HepG2 (cell line): ENCODE data around the gene MAP3K5. TPM values are rescaled to one million over a fixed set of nuclear protein-coding genes. Genes with fewer than 3 reads are reported as not detected.

ENCODE experiments used
- ATAC-seq: fragments of 200-7000 bp; cut with Tn5 transposase; 3 replicates; pipeline ENCODE4 v1.9.1; 2020; ENCODE audit warnings: mild to moderate bottlenecking, moderate library complexity
- BruUV-seq: library from RNA; stranded (reverse); fragments of 400-500 nt; replicated peaks from 2 replicates; lab custom pipeline; 2021; lab: Mats Ljungman, UMichigan
- CTCF ChIA-PET: fragments of 300-600 bp; formaldehyde crosslinking; extraction: SDS; loops from one replicate; lab custom pipeline; 2021; ENCODE audit warnings: low total read pairs, inconsistent platforms, low intra/inter-chr PET ratio; lab: Yijun Ruan, JAX
- POLR2A ChIA-PET: fragments of 350-600 bp; sonication (Branson Sonifier 250); formaldehyde crosslinking; loops from one replicate; lab custom pipeline; 2020; ENCODE audit warnings: antibody characterized with exemption, inconsistent platforms; lab: Yijun Ruan, JAX
- DNase-seq: peaks from one replicate; pipeline ENCODE4 v3.0.0-alpha.2; 2015; ENCODE audit warnings: low spot score
- FAIRE-seq: peaks from 3 replicates; lab custom pipeline; 2011; peaks lifted over from hg19 to GRCh38; lab: Jason Lieb, UNC
- H2AFZ ChIP-seq: one replicate; pipeline ENCODE4 v1.6.1; 2011; ENCODE audit warnings: low read length, inconsistent platforms
- H3K27ac ChIP-seq: fragments of 300-600 bp; 3 replicates; pipeline ENCODE4 v1.8.0; 2011; ENCODE audit warnings: mixed run types, mild to moderate bottlenecking, mixed read lengths, low read length, inconsistent platforms; ENCODE audit not compliant: insufficient read depth; ENCODE audit errors: extremely low read length
- H3K27me3 ChIP-seq, 2 experiments: fragments of 200-600 bp in 1 of 2; 2 replicates in 1 of 2; 3 replicates in 1 of 2; pipeline versions ENCODE4 v1.6.0 to v1.8.0; 2011; ENCODE audit warnings: low read length in 2 of 2, mild to moderate bottlenecking in 2 of 2, moderate library complexity in 2 of 2, inconsistent platforms in 1 of 2; ENCODE audit not compliant: insufficient read depth in 2 of 2, control insufficient read depth in 1 of 2
- H3K36me3 ChIP-seq, 2 experiments: fragments of 200-600 bp in 1 of 2; replicated peaks in 1 of 2; 2 replicates in 1 of 2; 3 replicates in 1 of 2; pipeline versions ENCODE4 v1.5.1 to v1.8.0; 2011; ENCODE audit warnings: low read length in 2 of 2, inconsistent platforms in 1 of 2; ENCODE audit not compliant: insufficient read depth in 2 of 2, control insufficient read depth in 1 of 2
- H3K4me1 ChIP-seq: 2 replicates; pipeline ENCODE4 v1.5.1; 2012; ENCODE audit warnings: low read length, inconsistent platforms; ENCODE audit not compliant: insufficient read depth
- H3K4me2 ChIP-seq: 2 replicates; pipeline ENCODE4 v1.6.0; 2011; ENCODE audit warnings: low read depth, low read length, inconsistent platforms
- H3K4me3 ChIP-seq, 3 experiments: fragments of 200-600 bp in 1 of 3; sonication (generic), shearing (Covaris generic) in 1 of 3; replicated peaks in 1 of 3; 2 replicates each; pipeline ENCODE4 v1.5.1; 2011 to 2016; ENCODE audit warnings: low read length in 3 of 3, inconsistent platforms in 2 of 3, low read depth in 2 of 3, mild to moderate bottlenecking in 2 of 3, control low read depth in 1 of 3, mixed read lengths in 1 of 3; ENCODE audit not compliant: insufficient read depth in 1 of 3
- H3K79me2 ChIP-seq: one replicate; pipeline ENCODE4 v1.6.1; 2011; ENCODE audit warnings: low read length, inconsistent platforms; ENCODE audit not compliant: insufficient read depth
- H3K9ac ChIP-seq: 2 replicates; pipeline ENCODE4 v1.6.0; 2011; ENCODE audit warnings: mild to moderate bottlenecking, low read depth, low read length, inconsistent platforms; ENCODE audit not compliant: insufficient read depth
- H3K9me3 ChIP-seq: 2 replicates; pipeline ENCODE4 v1.5.1; 2012; ENCODE audit warnings: mild to moderate bottlenecking, low read length
- H4K20me1 ChIP-seq: 2 replicates; pipeline ENCODE4 v1.6.0; 2011; ENCODE audit warnings: inconsistent platforms, mild to moderate bottlenecking, low read length, moderate library complexity; ENCODE audit not compliant: insufficient read depth
- ATF4 ChIP-seq, 2 experiments: fragments of 450-650 bp in 1 of 2; sonication (generic) in 1 of 2; formaldehyde crosslinking; IDR thresholded peaks; 2 replicates each; pipeline versions ENCODE4 v1.5.0 to v1.8.0; 2020 to 2022; ENCODE audit warnings: mild to moderate bottlenecking in 1 of 2, missing genetic modification reagents in 1 of 2
- KMT2A ChIP-seq: sonication (generic); formaldehyde crosslinking; IDR thresholded peaks from 2 replicates; pipeline ENCODE4 v1.4.0; 2020; ENCODE audit warnings: missing genetic modification reagents
- TFAP4 ChIP-seq: sonication (generic); IDR thresholded peaks from 2 replicates; pipeline ENCODE4 v1.6.1; 2016; ENCODE audit warnings: low read depth, borderline replicate concordance
- ZBTB3 ChIP-seq: sonication (generic); formaldehyde crosslinking; IDR thresholded peaks from 2 replicates; pipeline ENCODE4 v1.4.0; 2020; ENCODE audit warnings: low read depth, mild to moderate bottlenecking, moderate library complexity, missing genetic modification reagents, borderline replicate concordance
- ZEB1 ChIP-seq: IDR thresholded peaks from 2 replicates; pipeline ENCODE4 v1.6.1; 2012; ENCODE audit warnings: mild to moderate bottlenecking, low read depth, inconsistent platforms; ENCODE audit not compliant: insufficient replicate concordance
- ZNF382 ChIP-seq: sonication (generic); formaldehyde crosslinking; IDR thresholded peaks from 2 replicates; pipeline ENCODE4 v1.5.0; 2020; ENCODE audit warnings: missing genetic modification reagents, mild to moderate bottlenecking, borderline replicate concordance
- WGBS: methylation state at CpG from one replicate; pipeline ENCODE4 v1.1.6; 2017; ENCODE audit warnings: low lambda C conversion rate; 5-methylcytosine and 5-hydroxymethylcytosine counted together
- in situ Hi-C: cut with HindIII; loops from 2 replicates; pipeline ENCODE4 v1.10.0; 2017; ENCODE audit warnings: low pct_unique_long_range_greater_than_20kb; ENCODE audit not compliant: extremely low pct_ligation_motif_present
- intact Hi-C: fragments of 100-400 bp; cut with micrococcal nuclease; formaldehyde crosslinking; loops from one replicate; pipeline ENCODE4 v1.10.0; 2022; ENCODE audit not compliant: unreplicated experiment
- polyA plus RNA-seq, 8 experiments: library from polyadenylated mRNA; depleted of rRNA in 3 of 8; stranded (reverse) in 7 of 8; unstranded in 1 of 8; fragments of >200 nt; fragmentation: Illumina TruSeq in 4 of 8; extraction: Trizol in 4 of 8; gene quantifications; 2 replicates each; pipeline versions ENCODE4 v1.2.1 to v1.2.3, GENCODE V29; 2011 to 2016; ENCODE audit warnings: low read depth in 4 of 8, missing spikeins in 1 of 8, mixed read lengths in 1 of 8; ENCODE audit not compliant: insufficient read depth in 1 of 8
- total RNA-seq, 5 experiments: library from RNA; depleted of rRNA; stranded (reverse); fragments of >200 nt; fragmentation: Illumina TruSeq; extraction: Trizol; gene quantifications; 2 replicates each; pipeline ENCODE4 v1.2.3, GENCODE V29; 2016; ENCODE audit warnings: low read depth in 1 of 5
- TF ChIP-seq, protein P1 (sequence below): sonication (generic); formaldehyde crosslinking; IDR thresholded peaks from 2 replicates; pipeline ENCODE4 v1.4.0; 2020; ENCODE audit warnings: missing genetic modification reagents
- TF ChIP-seq, protein P2 (sequence below): IDR thresholded peaks from 2 replicates; pipeline ENCODE4 v1.6.1; 2016

MAP3K5 gene
- total and polyA plus RNA-seq, 2 of the 13 experiments (the other 11 are each of a cell fraction or from before 2014, with no cell fraction given), result not detected

- TF ChIP-seq, protein P1, sequence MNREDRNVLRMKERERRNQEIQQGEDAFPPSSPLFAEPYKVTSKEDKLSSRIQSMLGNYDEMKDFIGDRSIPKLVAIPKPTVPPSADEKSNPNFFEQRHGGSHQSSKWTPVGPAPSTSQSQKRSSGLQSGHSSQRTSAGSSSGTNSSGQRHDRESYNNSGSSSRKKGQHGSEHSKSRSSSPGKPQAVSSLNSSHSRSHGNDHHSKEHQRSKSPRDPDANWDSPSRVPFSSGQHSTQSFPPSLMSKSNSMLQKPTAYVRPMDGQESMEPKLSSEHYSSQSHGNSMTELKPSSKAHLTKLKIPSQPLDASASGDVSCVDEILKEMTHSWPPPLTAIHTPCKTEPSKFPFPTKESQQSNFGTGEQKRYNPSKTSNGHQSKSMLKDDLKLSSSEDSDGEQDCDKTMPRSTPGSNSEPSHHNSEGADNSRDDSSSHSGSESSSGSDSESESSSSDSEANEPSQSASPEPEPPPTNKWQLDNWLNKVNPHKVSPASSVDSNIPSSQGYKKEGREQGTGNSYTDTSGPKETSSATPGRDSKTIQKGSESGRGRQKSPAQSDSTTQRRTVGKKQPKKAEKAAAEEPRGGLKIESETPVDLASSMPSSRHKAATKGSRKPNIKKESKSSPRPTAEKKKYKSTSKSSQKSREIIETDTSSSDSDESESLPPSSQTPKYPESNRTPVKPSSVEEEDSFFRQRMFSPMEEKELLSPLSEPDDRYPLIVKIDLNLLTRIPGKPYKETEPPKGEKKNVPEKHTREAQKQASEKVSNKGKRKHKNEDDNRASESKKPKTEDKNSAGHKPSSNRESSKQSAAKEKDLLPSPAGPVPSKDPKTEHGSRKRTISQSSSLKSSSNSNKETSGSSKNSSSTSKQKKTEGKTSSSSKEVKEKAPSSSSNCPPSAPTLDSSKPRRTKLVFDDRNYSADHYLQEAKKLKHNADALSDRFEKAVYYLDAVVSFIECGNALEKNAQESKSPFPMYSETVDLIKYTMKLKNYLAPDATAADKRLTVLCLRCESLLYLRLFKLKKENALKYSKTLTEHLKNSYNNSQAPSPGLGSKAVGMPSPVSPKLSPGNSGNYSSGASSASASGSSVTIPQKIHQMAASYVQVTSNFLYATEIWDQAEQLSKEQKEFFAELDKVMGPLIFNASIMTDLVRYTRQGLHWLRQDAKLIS, result no peak
- TF ChIP-seq ATF4 (CRISPR knock-in tag; IDR thresholded peaks at IDR 0.05) (no peak), TFAP4 (no peak), ZNF382 (CRISPR knock-in tag) (no peak)
- TF ChIP-seq, protein P2, sequence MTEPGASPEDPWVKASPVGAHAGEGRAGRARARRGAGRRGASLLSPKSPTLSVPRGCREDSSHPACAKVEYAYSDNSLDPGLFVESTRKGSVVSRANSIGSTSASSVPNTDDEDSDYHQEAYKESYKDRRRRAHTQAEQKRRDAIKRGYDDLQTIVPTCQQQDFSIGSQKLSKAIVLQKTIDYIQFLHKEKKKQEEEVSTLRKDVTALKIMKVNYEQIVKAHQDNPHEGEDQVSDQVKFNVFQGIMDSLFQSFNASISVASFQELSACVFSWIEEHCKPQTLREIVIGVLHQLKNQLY (CRISPR knock-in tag), result no peak
These were observed 263.8 kb downstream of the MAP3K5 start (continued) for GRCh38 chr6:136528477-136528876.

DNA sequence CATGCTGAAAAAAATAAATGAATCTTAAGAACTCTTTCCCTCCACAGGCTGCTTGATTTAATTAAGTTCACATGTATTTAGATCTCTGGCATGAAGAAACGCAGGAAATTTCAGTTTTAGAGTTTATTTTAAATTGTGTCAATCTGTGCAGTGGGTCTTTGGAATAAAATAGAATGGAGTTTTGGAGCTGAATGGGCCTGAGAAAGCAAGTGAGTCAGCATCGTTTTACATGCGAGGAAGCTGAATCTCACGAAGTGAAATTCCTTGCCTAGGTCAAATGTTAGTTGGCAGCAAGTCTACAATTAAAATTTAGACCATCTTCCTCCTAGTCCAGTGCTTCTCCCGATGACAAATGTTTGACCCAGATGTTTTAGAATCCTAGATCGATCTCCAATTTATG lies 264.4 kb downstream of the MAP3K5 start:
- in situ Hi-C loops (no loop called here), intact Hi-C loops (no loop called here)
- CTCF ChIA-PET, result no interaction called here
- BruUV-seq, result no TSS peak
- Histone ChIP-seq H3K4me2 (no peak overlapping the region), H3K4me3 (no peak overlapping the region), H3K27me3 (peaks cover 0 to 17% of the 10 kb centered on the region in 2 experiments; a peak in 2 of 5 replicates), H3K79me2 (no peaks in the 10 kb centered on the region), H3K27ac (no peak overlapping the region), H3K4me1 (no peaks in the 10 kb centered on the region), H3K9me3 (no peaks in the 10 kb centered on the region), H3K9ac (no peak overlapping the region), H4K20me1 (no peaks in the 10 kb centered on the region), H3K36me3 (no peaks in the 10 kb centered on the region), H2AFZ (no peak overlapping the region)
- POLR2A ChIA-PET, result no interaction called here
- DNase-seq (no peak), FAIRE-seq (no peak), ATAC-seq (no peak)
- 11% methylated on average over 6 of the region's 6 CpGs for WGBS
- TF ChIP-seq KMT2A, result no peak
- no peak for TF ChIP-seq ZEB1
- TF ChIP-seq ZBTB3 (CRISPR knock-in tag), result no peak
